ENCODE data around the gene CCDC102A. TPM values are rescaled to one million over a fixed set of nuclear protein-coding genes. Genes with fewer than 3 reads are reported as not detected.

Gene CCDC102A
- total and polyA plus RNA-seq, 2 of the 13 experiments (the other 11 are each of a cell fraction or from before 2014, with no cell fraction given): 2.1 to 2.8 TPM

- TF ChIP-seq, protein P1, sequence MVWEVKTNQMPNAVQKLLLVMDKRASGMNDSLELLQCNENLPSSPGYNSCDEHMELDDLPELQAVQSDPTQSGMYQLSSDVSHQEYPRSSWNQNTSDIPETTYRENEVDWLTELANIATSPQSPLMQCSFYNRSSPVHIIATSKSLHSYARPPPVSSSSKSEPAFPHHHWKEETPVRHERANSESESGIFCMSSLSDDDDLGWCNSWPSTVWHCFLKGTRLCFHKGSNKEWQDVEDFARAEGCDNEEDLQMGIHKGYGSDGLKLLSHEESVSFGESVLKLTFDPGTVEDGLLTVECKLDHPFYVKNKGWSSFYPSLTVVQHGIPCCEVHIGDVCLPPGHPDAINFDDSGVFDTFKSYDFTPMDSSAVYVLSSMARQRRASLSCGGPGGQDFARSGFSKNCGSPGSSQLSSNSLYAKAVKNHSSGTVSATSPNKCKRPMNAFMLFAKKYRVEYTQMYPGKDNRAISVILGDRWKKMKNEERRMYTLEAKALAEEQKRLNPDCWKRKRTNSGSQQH (CRISPR knock-in tag; IDR thresholded peaks at IDR 0.05; ENCODE audit: low read depth): no peak
- TF ChIP-seq DNMT1 (CRISPR knock-in tag; IDR thresholded peaks at IDR 0.05): no peak
- TF ChIP-seq ZNF737 (CRISPR knock-in tag; IDR thresholded peaks at IDR 0.05; ENCODE audit: borderline replicate concordance): no peak
- peak; percentile 59; the same call in 1 of the 2 replicates for TF ChIP-seq ZFY (CRISPR knock-in tag; IDR thresholded peaks at IDR 0.05)
- no peak for TF ChIP-seq SIX4 (CRISPR knock-in tag; IDR thresholded peaks at IDR 0.05)
- no peak for TF ChIP-seq ESRRA (CRISPR knock-in tag; IDR thresholded peaks at IDR 0.05; ENCODE audit: low read depth)
- 0 out of 2 replicates have a peak, but pooled peaks have one; percentile 55 for TF ChIP-seq MZF1 (CRISPR knock-in tag; IDR thresholded peaks at IDR 0.05; ENCODE audit: borderline replicate concordance)
- TF ChIP-seq, protein P2, sequence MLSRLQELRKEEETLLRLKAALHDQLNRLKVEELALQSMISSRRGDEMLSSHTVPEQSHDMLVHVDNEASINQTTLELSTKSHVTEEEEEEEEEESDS (CRISPR knock-in tag; IDR thresholded peaks at IDR 0.05; ENCODE audit: borderline replicate concordance): no peak
- TF ChIP-seq PAWR (CRISPR knock-in tag; IDR thresholded peaks at IDR 0.05; ENCODE audit: borderline replicate concordance): no peak
- no peak for TF ChIP-seq ZNF160 (CRISPR knock-in tag; IDR thresholded peaks at IDR 0.05)
- no peak for TF ChIP-seq RFXAP (CRISPR knock-in tag; IDR thresholded peaks at IDR 0.05; ENCODE audit: borderline replicate concordance)
- no peak; the same call in 1 of the 2 replicates for TF ChIP-seq ZNF556 (CRISPR knock-in tag; IDR thresholded peaks at IDR 0.05; ENCODE audit: borderline replicate concordance)
- no peak for TF ChIP-seq GATAD2A (CRISPR knock-in tag; IDR thresholded peaks at IDR 0.05)
- TF ChIP-seq MXD4 (CRISPR knock-in tag; IDR thresholded peaks at IDR 0.05): no peak
- TF ChIP-seq ZNF614 (CRISPR knock-in tag; IDR thresholded peaks at IDR 0.05; ENCODE audit: borderline replicate concordance): no peak
- TF ChIP-seq ZEB1 (IDR thresholded peaks at IDR 0.05; ENCODE audit: insufficient replicate concordance, low read depth): no peak
- TF ChIP-seq ZKSCAN8 (CRISPR knock-in tag; IDR thresholded peaks at IDR 0.05; ENCODE audit: borderline replicate concordance): no peak
- no peak for TF ChIP-seq AKAP8 (CRISPR knock-in tag; IDR thresholded peaks at IDR 0.05)
- TF ChIP-seq CHD2 (IDR thresholded peaks at IDR 0.05; ENCODE audit: low read depth, low read length): 0 out of 2 replicates have a peak, but pooled peaks have one; percentile 38
- 0 out of 2 replicates have a peak, but pooled peaks have one; percentile 28 for TF ChIP-seq KLF6 (CRISPR knock-in tag; IDR thresholded peaks at IDR 0.05)
- TF ChIP-seq NFYB (CRISPR knock-in tag; IDR thresholded peaks at IDR 0.05): no peak
- TF ChIP-seq CENPT (CRISPR knock-in tag; IDR thresholded peaks at IDR 0.05; ENCODE audit: low read depth): no peak
- TF ChIP-seq, protein P3, sequence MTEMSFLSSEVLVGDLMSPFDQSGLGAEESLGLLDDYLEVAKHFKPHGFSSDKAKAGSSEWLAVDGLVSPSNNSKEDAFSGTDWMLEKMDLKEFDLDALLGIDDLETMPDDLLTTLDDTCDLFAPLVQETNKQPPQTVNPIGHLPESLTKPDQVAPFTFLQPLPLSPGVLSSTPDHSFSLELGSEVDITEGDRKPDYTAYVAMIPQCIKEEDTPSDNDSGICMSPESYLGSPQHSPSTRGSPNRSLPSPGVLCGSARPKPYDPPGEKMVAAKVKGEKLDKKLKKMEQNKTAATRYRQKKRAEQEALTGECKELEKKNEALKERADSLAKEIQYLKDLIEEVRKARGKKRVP (CRISPR knock-in tag; IDR thresholded peaks at IDR 0.05): no peak
- 0 out of 2 replicates have a peak, but pooled peaks have one; percentile 28 for TF ChIP-seq WIZ (CRISPR knock-in tag; IDR thresholded peaks at IDR 0.05)
- no peak for TF ChIP-seq ZNF558 (CRISPR knock-in tag; IDR thresholded peaks at IDR 0.05; ENCODE audit: borderline replicate concordance)
- TF ChIP-seq JUND (CRISPR knock-in tag; IDR thresholded peaks at IDR 0.05): no peak
- TF ChIP-seq MIER3 (CRISPR knock-in tag; IDR thresholded peaks at IDR 0.05; ENCODE audit: borderline replicate concordance): no peak
- no peak for TF ChIP-seq ATF5 (CRISPR knock-in tag; IDR thresholded peaks at IDR 0.05; ENCODE audit: low read depth)
Observed at GRCh38 chr16:57485916-57486857, 50.2 kb downstream of the CCDC102A start, which contains the start of gene DOK4 (continued).

All from HepG2 (cell line).